Uterus (tissue), 4 donors: ENCODE results near the gene MSANTD1. TPM values are rescaled to one million over a fixed set of nuclear protein-coding genes. Genes with fewer than 3 reads are reported as not detected.
A peak's percentile ranks its signal among the peaks of the same experiment; 100 is the strongest.

ENCODE experiments used
- DNase-seq, 2 donors: peaks; one replicate each; pipeline ENCODE4 v3.0.0-alpha.2; 2019 to 2020
- H3K27ac ChIP-seq, 2 donors: fragments of 200-600 bp; sonication (generic); 1 replicate in 1 of 2; 2 replicates in 1 of 2; pipeline ENCODE4 v1.5.1; 2016 to 2018
- H3K27me3 ChIP-seq, 2 donors: fragments of 200-600 bp; sonication (generic); one replicate each; pipeline ENCODE4 v1.5.1; 2018 to 2019; ENCODE audit warnings: control low read depth in 1 of 2
- H3K36me3 ChIP-seq, 2 donors: fragments of 200-600 bp; sonication (generic); one replicate each; pipeline ENCODE4 v1.5.1; 2019; ENCODE audit warnings: control low read depth in 1 of 2
- H3K4me1 ChIP-seq, 2 donors: fragments of 200-600 bp; sonication (generic); one replicate each; pipeline ENCODE4 v1.5.1; 2018 to 2019; ENCODE audit warnings: control low read depth in 1 of 2
- H3K4me3 ChIP-seq, 2 donors: fragments of 200-600 bp; sonication (generic); 1 replicate in 1 of 2; 2 replicates in 1 of 2; pipeline ENCODE4 v1.5.1; 2018 to 2019; ENCODE audit warnings: mild to moderate bottlenecking in 1 of 2
- H3K9me3 ChIP-seq, 2 donors: fragments of 200-600 bp; sonication (generic); one replicate each; pipeline ENCODE4 v1.5.1; 2019; ENCODE audit warnings: control low read depth in 1 of 2
- CTCF ChIP-seq, 4 experiments: fragments of 200-600 bp in 2 of 4; fragments of 450-650 bp in 2 of 4; sonication (generic) in 2 of 4; IDR thresholded peaks; one replicate each; pipeline ENCODE4 v1.5.1; 2016 to 2019; ENCODE audit warnings: antibody characterized with exemption in 4 of 4, mild to moderate bottlenecking in 2 of 4, moderate library complexity in 1 of 4
- POLR2A ChIP-seq, 2 donors: fragments of 450-650 bp; IDR thresholded peaks; one replicate each; pipeline ENCODE4 v1.6.1; 2016; ENCODE audit warnings: antibody characterized with exemption in 2 of 2, mild to moderate bottlenecking in 1 of 2, moderate library complexity in 1 of 2
- intact Hi-C: fragments of 100-400 bp; cut with DNase I; formaldehyde crosslinking; loops from one replicate; pipeline ENCODE4 v1.15.1; 2023; ENCODE audit warnings: low total_unique reads
- total RNA-seq, 4 donors: library from RNA; depleted of rRNA in 3 of 4; stranded (reverse); fragments of >200 nt in 3 of 4; gene quantifications; one replicate each; pipeline versions ENCODE4 v1.1.0 to v1.2.4, GENCODE V29; 2014 to 2023
- donor health status: DM: yes; HTN: yes; CAD: no.

The MSANTD1 gene
- total RNA-seq, 4 donors from 2014 or later: 1.3 to 3.3 (median 2.1) TPM; not detected in 1

DNA sequence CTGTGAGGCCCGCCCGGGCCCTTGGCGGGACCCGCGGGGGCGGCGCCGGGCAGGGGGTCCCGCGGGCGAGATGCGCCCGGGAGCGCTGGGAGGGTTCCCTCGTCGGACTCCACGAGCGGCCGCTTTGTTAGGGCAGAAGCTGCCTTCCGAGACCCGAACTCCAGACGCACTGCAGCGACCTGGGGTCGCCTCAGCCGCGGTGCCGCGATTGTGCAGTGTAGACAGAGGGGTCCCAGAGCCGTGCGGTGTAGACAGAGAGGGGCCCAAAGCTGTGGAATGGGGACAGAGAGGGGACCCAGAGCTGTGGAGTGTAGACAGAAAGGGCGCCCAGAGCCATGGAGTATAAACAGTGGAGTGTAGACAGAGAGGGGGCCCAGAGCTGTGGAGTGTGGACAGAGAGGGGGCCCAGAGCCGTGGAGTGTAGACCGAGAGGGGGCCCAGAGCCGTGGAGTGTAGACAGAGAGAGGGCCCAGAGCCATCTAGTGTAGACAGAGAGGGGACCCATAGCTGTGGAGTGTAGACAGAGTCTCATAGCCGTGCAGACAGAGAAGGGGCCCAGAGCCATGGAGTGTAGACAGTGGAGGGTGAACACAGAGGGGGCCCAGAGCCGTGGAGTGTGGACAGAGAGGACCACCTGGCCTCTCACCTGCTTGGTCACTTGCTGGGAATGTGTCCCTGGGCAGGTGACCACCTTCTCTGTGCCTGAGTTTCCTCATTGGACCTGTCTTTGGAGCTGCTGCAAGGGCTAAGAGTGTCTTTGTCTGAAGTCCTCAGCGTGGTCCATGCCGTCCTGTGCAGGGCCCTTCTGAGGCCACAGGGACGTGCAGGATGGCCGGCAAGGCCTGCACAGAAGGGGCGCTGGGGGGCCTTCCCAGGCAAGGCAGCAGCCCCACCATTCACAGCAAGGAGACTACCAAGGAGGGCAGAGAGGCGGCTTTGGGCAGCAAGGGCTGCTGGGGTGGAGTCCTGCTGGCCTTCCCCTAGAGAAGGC lies 44.7 kb downstream of the MSANTD1 start:
- Histone ChIP-seq H3K36me3 (no peaks in the 10 kb centered on the region), H3K4me1 (peaks cover 4 to 11% of the 10 kb centered on the region in 2 donors), H3K9me3 (no peaks in the 10 kb centered on the region), H3K4me3 (peak overlapping the region; percentile 36 to 76), H3K27me3 (no peaks in the 10 kb centered on the region), H3K27ac (peak overlapping the region; percentile 81 to 91)
- no peak for DNase-seq
- TF ChIP-seq POLR2A (IDR thresholded peaks at IDR 0.05) (no peak), CTCF (IDR thresholded peaks at IDR 0.05) (no peak)
- intact Hi-C loops: loop anchor here (5.0 kb wide), 1 partner anchor 239 kb away; the partner anchor contains the start of gene LRPAP1

GRCh38 chr4:3294401-3295241 lies 45.7 kb downstream of the MSANTD1 start:
- Histone ChIP-seq H3K27me3 (no peaks in the 10 kb centered on the region), H3K9me3 (no peaks in the 10 kb centered on the region), H3K36me3 (no peaks in the 10 kb centered on the region), H3K27ac (peak overlapping the region; percentile 81 to 91), H3K4me3 (no peak overlapping the region), H3K4me1 (peaks cover 4 to 11% of the 10 kb centered on the region in 2 donors)
- intact Hi-C loops: loop anchor here (5.0 kb wide), 1 partner anchor 238 kb away; the partner anchor contains the start of gene LRPAP1
- DNase-seq: no peak
- TF ChIP-seq CTCF (IDR thresholded peaks at IDR 0.05) (no peak), POLR2A (IDR thresholded peaks at IDR 0.05) (no peak)

DNA sequence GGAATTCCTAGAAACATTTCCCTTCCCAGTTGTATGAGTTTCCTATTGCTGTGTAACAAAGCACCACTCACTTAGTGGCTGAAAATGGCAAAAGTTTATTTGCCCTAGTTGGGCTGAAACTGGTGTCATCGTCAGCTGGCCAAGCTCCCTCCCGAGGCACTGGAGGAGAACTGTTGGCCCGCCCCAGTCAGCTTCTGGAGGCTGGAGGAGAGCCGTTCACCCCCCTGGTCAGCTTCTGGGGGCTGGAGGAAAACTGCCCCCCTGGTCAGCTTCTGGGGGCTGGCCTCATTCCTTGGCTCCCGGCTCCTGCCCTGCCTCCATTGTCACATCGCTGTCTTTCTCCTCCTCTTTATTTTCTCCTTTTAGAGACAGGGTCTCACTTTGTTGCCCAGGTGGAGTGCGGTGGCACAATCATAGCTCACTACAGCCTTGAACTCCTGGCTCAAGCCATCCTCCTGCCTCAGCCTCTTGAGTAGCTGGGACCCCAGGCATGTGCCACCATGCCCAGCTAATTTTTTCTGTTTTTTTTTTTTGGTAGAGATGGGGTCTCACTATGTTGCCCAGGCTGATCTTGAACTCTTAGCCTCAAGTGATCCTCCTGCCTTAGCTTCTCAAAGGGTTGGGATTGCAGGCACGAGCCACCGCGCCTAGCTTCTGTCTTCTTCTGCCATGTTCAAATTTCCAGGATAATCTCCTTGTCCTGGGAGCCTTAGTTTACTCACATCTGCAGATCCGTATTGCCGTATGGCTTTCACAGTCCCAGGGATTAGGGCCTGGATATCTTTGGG lies 47.1 kb downstream of the MSANTD1 start:
- Histone ChIP-seq H3K36me3 (no peaks in the 10 kb centered on the region), H3K27ac (no peak overlapping the region), H3K4me3 (no peak overlapping the region), H3K27me3 (no peaks in the 10 kb centered on the region), H3K4me1 (peaks cover 4 to 11% of the 10 kb centered on the region in 2 donors), H3K9me3 (no peaks in the 10 kb centered on the region)
- intact Hi-C loops: no loop called here
- no peak for TF ChIP-seq POLR2A (IDR thresholded peaks at IDR 0.05)
- no peak for TF ChIP-seq CTCF (IDR thresholded peaks at IDR 0.05)
- no peak for DNase-seq

GRCh38 chr4:3296651-3297050 lies 47.7 kb downstream of the MSANTD1 start:
- intact Hi-C loops: no loop called here

More at GRCh38 chr4:3296651-3297050, 47.7 kb downstream of the MSANTD1 start:
- H3K36me3 ChIP-seq: no peaks in the 10 kb centered on the region
- TF ChIP-seq CTCF (IDR thresholded peaks at IDR 0.05): no peak
- TF ChIP-seq POLR2A (IDR thresholded peaks at IDR 0.05): no peak
- H3K9me3 ChIP-seq: no peaks in the 10 kb centered on the region
- no peaks in the 10 kb centered on the region for H3K27me3 ChIP-seq
- DNase-seq: no peak
- H3K27ac ChIP-seq: no peak overlapping the region
- peaks cover 4 to 6% of the 10 kb centered on the region in 2 donors for H3K4me1 ChIP-seq
- no peak overlapping the region for H3K4me3 ChIP-seq
